H1 (cell line): ENCODE measurements around the gene CPA2. TPM values are rescaled to one million over a fixed set of nuclear protein-coding genes. Genes with fewer than 3 reads are reported as not detected.

Experiments
- CTCF ChIA-PET: fragments of 300-600 bp; sonication (Branson Sonifier 250); formaldehyde crosslinking; loops from one replicate; lab custom pipeline; 2021; ENCODE audit not compliant: partially characterized antibody; lab: Charles Lee
- POLR2A ChIA-PET: fragments of 300-600 bp; sonication (Branson Sonifier 250); formaldehyde crosslinking; loops from one replicate; lab custom pipeline; 2021; ENCODE audit warnings: inconsistent platforms; ENCODE audit not compliant: partially characterized antibody; lab: Charles Lee
- DNase-seq, 2 experiments: peaks; one replicate each; pipeline versions ENCODE4 v3.0.0 to v3.0.0-alpha.2; 2010 to 2022; ENCODE audit warnings: low spot score in 2 of 2, low read depth in 1 of 2, mixed read lengths in 1 of 2
- FAIRE-seq: peaks from 2 replicates; lab custom pipeline; 2011; peaks lifted over from hg19 to GRCh38; lab: Jason Lieb, UNC
- H2AFZ ChIP-seq: 2 replicates; pipeline ENCODE4 v1.8.1; 2012; ENCODE audit warnings: low read length, inconsistent platforms
- H2AK5ac ChIP-seq: 2 replicates; pipeline ENCODE4 v1.6.1; 2013; ENCODE audit warnings: low read depth, low read length
- H2BK120ac ChIP-seq: replicated peaks from 2 replicates; pipeline ENCODE3; 2013; ENCODE audit warnings: low read depth, low read length, inconsistent platforms
- H2BK12ac ChIP-seq: 2 replicates; pipeline ENCODE4 v1.6.1; 2013; ENCODE audit warnings: low read depth, low read length
- H2BK15ac ChIP-seq: 2 replicates; pipeline ENCODE4 v1.6.1; 2013; ENCODE audit warnings: low read length
- H2BK20ac ChIP-seq: 2 replicates; pipeline ENCODE4 v1.6.1; 2013; ENCODE audit warnings: low read length
- H2BK5ac ChIP-seq: 2 replicates; pipeline ENCODE4 v1.6.1; 2013; ENCODE audit warnings: low read depth, low read length
- H3K14ac ChIP-seq: 2 replicates; pipeline ENCODE4 v1.6.1; 2013; ENCODE audit warnings: inconsistent platforms; ENCODE audit not compliant: insufficient read length
- H3K18ac ChIP-seq: 2 replicates; pipeline ENCODE4 v1.6.1; 2013; ENCODE audit warnings: low read length; ENCODE audit errors: extremely low read depth
- H3K23ac ChIP-seq: 2 replicates; pipeline ENCODE4 v1.6.1; 2013; ENCODE audit warnings: inconsistent platforms; ENCODE audit not compliant: insufficient read length
- H3K23me2 ChIP-seq: 2 replicates; pipeline ENCODE4 v1.6.1; 2013; ENCODE audit warnings: low read depth, low read length
- H3K27ac ChIP-seq: 2 replicates; pipeline ENCODE4 v1.6.1; 2011; ENCODE audit warnings: low read depth, low read length, inconsistent platforms
- H3K27me3 ChIP-seq, 4 experiments: replicated peaks in 1 of 4; 1 replicate in 1 of 4; 2 replicates in 3 of 4; pipeline versions ENCODE4 v1.6.1 to v1.8.1; 2011 to 2013; ENCODE audit warnings: low read length in 3 of 4, mild to moderate bottlenecking in 3 of 4, inconsistent platforms in 2 of 4, mixed read lengths in 2 of 4, moderate library complexity in 1 of 4; ENCODE audit not compliant: control insufficient read depth in 3 of 4, insufficient read depth in 3 of 4; ENCODE audit errors: extremely low read depth in 1 of 4
- H3K36me3 ChIP-seq, 4 experiments: 2 replicates each; pipeline versions ENCODE4 v1.6.1 to v1.8.1; 2011 to 2013; ENCODE audit warnings: mild to moderate bottlenecking in 4 of 4, low read length in 3 of 4, moderate library complexity in 2 of 4, control low read depth in 1 of 4, inconsistent platforms in 1 of 4; ENCODE audit not compliant: insufficient read depth in 4 of 4, control insufficient read depth in 2 of 4
- H3K4ac ChIP-seq: replicated peaks from 2 replicates; pipeline ENCODE3; 2013; ENCODE audit warnings: low read length, low read depth, mixed read lengths, inconsistent platforms; ENCODE audit not compliant: insufficient read length
- H3K4me1 ChIP-seq, 4 experiments: replicated peaks in 1 of 4; 1 replicate in 1 of 4; 2 replicates in 3 of 4; pipeline versions ENCODE4 v1.6.1 to v1.8.1; 2011 to 2013; ENCODE audit warnings: low read length in 3 of 4, inconsistent platforms in 2 of 4, mixed read lengths in 1 of 4; ENCODE audit not compliant: insufficient read depth in 4 of 4, control insufficient read depth in 3 of 4
- H3K4me2 ChIP-seq, 2 experiments: 2 replicates each; pipeline versions ENCODE4 v1.6.1 to v1.8.1; 2011 to 2013; ENCODE audit warnings: low read depth in 2 of 2, low read length in 2 of 2, control low read depth in 1 of 2, inconsistent platforms in 1 of 2, mild to moderate bottlenecking in 1 of 2; ENCODE audit not compliant: insufficient read depth in 1 of 2
- H3K4me3 ChIP-seq, 4 experiments: fragments of 200-600, 300-600 bp in 1 of 4; sonication (generic), shearing (Covaris generic), sonication (Bioruptor Twin) in 1 of 4; 2 replicates each; pipeline versions ENCODE4 v1.5.1 to v1.8.1; 2011 to 2016; ENCODE audit warnings: low read length in 4 of 4, low read depth in 3 of 4, control low read depth in 2 of 4, inconsistent platforms in 2 of 4, mild to moderate bottlenecking in 2 of 4, mixed read lengths in 1 of 4, moderate library complexity in 1 of 4; ENCODE audit not compliant: insufficient read depth in 2 of 4; ENCODE audit errors: extremely low read depth in 1 of 4
- H3K56ac ChIP-seq: replicated peaks from 2 replicates; pipeline ENCODE3; 2013; ENCODE audit warnings: low read depth, mild to moderate bottlenecking, mixed read lengths, low read length, inconsistent platforms; ENCODE audit not compliant: insufficient read length
- H3K79me1 ChIP-seq: 2 replicates; pipeline ENCODE4 v1.6.1; 2013; ENCODE audit warnings: low read depth, low read length, control low read depth
- H3K79me2 ChIP-seq, 2 experiments: 2 replicates each; pipeline versions ENCODE4 v1.6.1 to v1.8.1; 2012 to 2013; ENCODE audit warnings: low read length in 2 of 2, mild to moderate bottlenecking in 2 of 2, inconsistent platforms in 1 of 2; ENCODE audit not compliant: insufficient read depth in 2 of 2, control insufficient read depth in 1 of 2
- H3K9ac ChIP-seq, 4 experiments: replicated peaks in 1 of 4; 1 replicate in 1 of 4; 2 replicates in 3 of 4; pipeline versions ENCODE4 v1.6.1 to v1.8.1; 2011 to 2013; ENCODE audit warnings: low read depth in 3 of 4, low read length in 3 of 4, control low read depth in 2 of 4, mild to moderate bottlenecking in 2 of 4, moderate library complexity in 2 of 4, inconsistent platforms in 1 of 4; ENCODE audit errors: extremely low read depth in 1 of 4
- H3K9me3 ChIP-seq, 2 experiments: 2 replicates each; pipeline versions ENCODE4 v1.6.1 to v1.8.1; 2012 to 2013; ENCODE audit warnings: mild to moderate bottlenecking in 2 of 2, moderate library complexity in 2 of 2, control low read depth in 1 of 2, inconsistent platforms in 1 of 2, low read depth in 1 of 2, low read length in 1 of 2, mixed read lengths in 1 of 2; ENCODE audit not compliant: insufficient read depth in 2 of 2
- H4K20me1 ChIP-seq, 2 experiments: replicated peaks in 1 of 2; 2 replicates each; pipeline versions ENCODE3 to v1.8.1; 2011 to 2013; ENCODE audit warnings: inconsistent platforms in 2 of 2, low read length in 2 of 2, mild to moderate bottlenecking in 1 of 2; ENCODE audit not compliant: insufficient read depth in 2 of 2, control insufficient read depth in 1 of 2
- H4K5ac ChIP-seq: 2 replicates; pipeline ENCODE4 v1.6.1; 2013; ENCODE audit warnings: low read length, low read depth, mixed read lengths, inconsistent platforms; ENCODE audit not compliant: insufficient read length
- H4K8ac ChIP-seq: 2 replicates; pipeline ENCODE4 v1.8.0; 2013; ENCODE audit warnings: mild to moderate bottlenecking, moderate library complexity, low read length, inconsistent platforms; ENCODE audit not compliant: insufficient read depth; ENCODE audit errors: extremely low read depth
- H4K91ac ChIP-seq: replicated peaks from 2 replicates; pipeline ENCODE3; 2013; ENCODE audit warnings: low read length, mixed read lengths, inconsistent platforms; ENCODE audit not compliant: insufficient read length
- POU5F1 ChIP-seq: IDR thresholded peaks from 2 replicates; pipeline ENCODE4 v1.6.1; 2011; ENCODE audit warnings: low read depth, mild to moderate bottlenecking, low read length, moderate library complexity
- SP1 ChIP-seq: IDR thresholded peaks from 2 replicates; pipeline ENCODE4 v1.6.1; 2011; ENCODE audit warnings: low read depth, low read length
- TAF1 ChIP-seq: IDR thresholded peaks from 2 replicates; pipeline ENCODE4 v1.6.1; 2011; ENCODE audit warnings: mild to moderate bottlenecking, low read depth, low read length
- WGBS, 2 experiments: shearing (Covaris generic) in 1 of 2; methylation state at CpG; one replicate each; pipeline versions ENCODE4 v1.1.6 to v1.1.7; 2013 to 2015; ENCODE audit warnings: low lambda C conversion rate in 2 of 2, mixed read lengths in 2 of 2, inconsistent platforms in 1 of 2, low coverage in 1 of 2, missing lambda C conversion rate in 1 of 2; ENCODE audit not compliant: insufficient replicate concordance in 2 of 2, insufficient coverage in 1 of 2, insufficient read length in 1 of 2; ENCODE audit errors: extremely low coverage in 1 of 2, missing lambda C conversion rate in 1 of 2; 5-methylcytosine and 5-hydroxymethylcytosine counted together
- polyA plus RNA-seq, 7 experiments: library from polyadenylated mRNA; depleted of rRNA in 3 of 7; stranded (reverse) in 5 of 7; unstranded in 2 of 7; fragments of >200 nt in 5 of 7; fragments of 200-250 nt in 2 of 7; gene quantifications; 1 replicate in 5 of 7; 2 replicates in 1 of 7; 4 replicates in 1 of 7; pipeline versions ENCODE4 v1.2.1 to v1.2.3, GENCODE V29; 2011 to 2013; ENCODE audit warnings: missing spikeins in 2 of 7, mixed read lengths in 2 of 7
- total RNA-seq: library from RNA; stranded (reverse); fragmentation: NEBNext Ultra II Directional; extraction: Animal tissue kit (Norgen Biotek cat#: 25700); gene quantifications from 2 replicates; pipeline ENCODE4 v1.2.1, GENCODE V29; 2021

CPA2 gene
- total and polyA plus RNA-seq, 2 of the 8 experiments (the other 6 are each of a cell fraction or from before 2014, with no cell fraction given) = 0.21 TPM; not detected in 1

- no peaks in the 10 kb centered on the region for H3K27me3 ChIP-seq
- no peaks in the 10 kb centered on the region for H3K36me3 ChIP-seq
- no peaks in the 10 kb centered on the region for H3K79me1 ChIP-seq
- H3K14ac ChIP-seq = no peak overlapping the region
- H3K56ac ChIP-seq = no peak overlapping the region
- H4K91ac ChIP-seq = no peak overlapping the region
- no peak overlapping the region for H2BK15ac ChIP-seq
- POLR2A ChIA-PET = interaction anchor here (0.8 to 3.9 kb wide), 7 partner anchors 17 to 217 kb away, joined by 3 to 14 read pairs (median 5); partner anchors contain the start of gene TMEM209
- no peaks in the 10 kb centered on the region for H3K9me3 ChIP-seq
- peaks cover 6 to 27% (median 17%) of the 10 kb centered on the region in 4 experiments for H3K4me1 ChIP-seq
- CTCF ChIA-PET = interaction anchor here (1.1 to 2.5 kb wide), 8 partner anchors 10 to 230 kb away, joined by 3 to 10 read pairs (median 4); no protein-coding TSS in a partner anchor
- H2BK5ac ChIP-seq = no peak overlapping the region
- FAIRE-seq (no peak), DNase-seq (no peak)
- TF ChIP-seq POU5F1 (no peak), SP1 (no peak), TAF1 (0 out of 2 replicates have a peak, but pooled peaks have one; percentile 30)
- no peak overlapping the region for H3K4ac ChIP-seq
- H2AFZ ChIP-seq = no peak overlapping the region
- 0 out of 7 replicates have a peak overlapping the region, but pooled peaks of 1 of the 4 experiments have one; percentile 29 for H3K9ac ChIP-seq
- no peak overlapping the region for H2BK120ac ChIP-seq
- peak overlapping the region; percentile 55 for H3K27ac ChIP-seq
- peak overlapping the region; percentile 18 for H4K5ac ChIP-seq
- H3K79me2 ChIP-seq = no peaks in the 10 kb centered on the region
- H3K4me2 ChIP-seq = peak overlapping the region; percentile 63 to 77
- H3K18ac ChIP-seq = peak overlapping the region; percentile 16; the same call in 1 of the 2 replicates
- H2AK5ac ChIP-seq = no peak overlapping the region
- H4K20me1 ChIP-seq = no peaks in the 10 kb centered on the region
- H2BK12ac ChIP-seq = no peak overlapping the region
- no peak overlapping the region for H2BK20ac ChIP-seq
- H4K8ac ChIP-seq = no peak overlapping the region
- no peaks in the 10 kb centered on the region; the same call in 1 of the 2 replicates for H3K23me2 ChIP-seq
- no peak overlapping the region for H3K23ac ChIP-seq
- peak overlapping the region in 3 of 4 experiments; percentile 13 to 54 (median 29); a peak in 5 of 8 replicates for H3K4me3 ChIP-seq
- 22% methylated on average over 6 of the region's 11 CpGs; no CpG with 5 or more reads in 1 of the 2 experiments for WGBS, 2 experiments
Measured at GRCh38 chr7:130273933-130274255, 7.2 kb downstream of the CPA2 start.
